Body of pancreas (tissue), 4 donors: Measurements from ENCODE around the gene ACBD6.

Source experiments
- POLR2A ChIP-seq, 3 donors: fragments of 450-650 bp; IDR thresholded peaks; one replicate each; pipeline ENCODE4 v1.6.1; 2016; ENCODE audit warnings: antibody characterized with exemption in 3 of 3, mild to moderate bottlenecking in 2 of 3
- TF ChIP-seq, protein P1 (sequence below), 7 experiments: fragments of 450-650 bp in 4 of 7; fragments of 200-600 bp in 3 of 7; sonication (generic) in 3 of 7; IDR thresholded peaks; one replicate each; pipeline ENCODE4 v1.5.1; 2016 to 2019; ENCODE audit warnings: antibody characterized with exemption in 7 of 7

DNA sequence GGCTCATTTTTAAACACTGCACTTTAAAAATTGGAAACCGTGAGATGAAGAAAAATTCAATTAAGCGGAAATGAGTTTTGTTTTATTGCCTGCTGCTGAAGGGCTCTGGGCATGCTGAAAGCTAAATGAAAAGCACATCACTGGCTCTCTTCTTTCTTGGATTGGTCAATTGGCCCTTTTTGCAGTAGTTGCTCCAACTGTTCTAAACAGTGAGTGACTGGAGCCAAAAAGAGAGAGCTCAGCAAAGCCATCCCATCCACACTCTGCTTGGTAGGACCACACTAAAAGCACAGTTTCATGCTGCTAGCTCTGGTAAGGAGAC, 224.2 kb downstream of the ACBD6 start:
- TF ChIP-seq, protein P1, sequence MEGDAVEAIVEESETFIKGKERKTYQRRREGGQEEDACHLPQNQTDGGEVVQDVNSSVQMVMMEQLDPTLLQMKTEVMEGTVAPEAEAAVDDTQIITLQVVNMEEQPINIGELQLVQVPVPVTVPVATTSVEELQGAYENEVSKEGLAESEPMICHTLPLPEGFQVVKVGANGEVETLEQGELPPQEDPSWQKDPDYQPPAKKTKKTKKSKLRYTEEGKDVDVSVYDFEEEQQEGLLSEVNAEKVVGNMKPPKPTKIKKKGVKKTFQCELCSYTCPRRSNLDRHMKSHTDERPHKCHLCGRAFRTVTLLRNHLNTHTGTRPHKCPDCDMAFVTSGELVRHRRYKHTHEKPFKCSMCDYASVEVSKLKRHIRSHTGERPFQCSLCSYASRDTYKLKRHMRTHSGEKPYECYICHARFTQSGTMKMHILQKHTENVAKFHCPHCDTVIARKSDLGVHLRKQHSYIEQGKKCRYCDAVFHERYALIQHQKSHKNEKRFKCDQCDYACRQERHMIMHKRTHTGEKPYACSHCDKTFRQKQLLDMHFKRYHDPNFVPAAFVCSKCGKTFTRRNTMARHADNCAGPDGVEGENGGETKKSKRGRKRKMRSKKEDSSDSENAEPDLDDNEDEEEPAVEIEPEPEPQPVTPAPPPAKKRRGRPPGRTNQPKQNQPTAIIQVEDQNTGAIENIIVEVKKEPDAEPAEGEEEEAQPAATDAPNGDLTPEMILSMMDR (IDR thresholded peaks at IDR 0.05) = no peak
- no peak for TF ChIP-seq POLR2A (IDR thresholded peaks at IDR 0.05)
